H1 (cell line): Measurements from ENCODE around the gene DRAM1. TPM values are rescaled to one million over a fixed set of nuclear protein-coding genes. Genes with fewer than 3 reads are reported as not detected.

Experiments
- CTCF ChIA-PET: fragments of 300-600 bp; sonication (Branson Sonifier 250); formaldehyde crosslinking; loops from one replicate; lab custom pipeline; 2021; ENCODE audit not compliant: partially characterized antibody; lab: Charles Lee
- POLR2A ChIA-PET: fragments of 300-600 bp; sonication (Branson Sonifier 250); formaldehyde crosslinking; loops from one replicate; lab custom pipeline; 2021; ENCODE audit warnings: inconsistent platforms; ENCODE audit not compliant: partially characterized antibody; lab: Charles Lee
- DNase-seq, 2 experiments: peaks; one replicate each; pipeline versions ENCODE4 v3.0.0 to v3.0.0-alpha.2; 2010 to 2022; ENCODE audit warnings: low spot score in 2 of 2, low read depth in 1 of 2, mixed read lengths in 1 of 2
- FAIRE-seq: peaks from 2 replicates; lab custom pipeline; 2011; peaks lifted over from hg19 to GRCh38; lab: Jason Lieb, UNC
- H2AFZ ChIP-seq: 2 replicates; pipeline ENCODE4 v1.8.1; 2012; ENCODE audit warnings: low read length, inconsistent platforms
- H2AK5ac ChIP-seq: 2 replicates; pipeline ENCODE4 v1.6.1; 2013; ENCODE audit warnings: low read depth, low read length
- H2BK120ac ChIP-seq: replicated peaks from 2 replicates; pipeline ENCODE3; 2013; ENCODE audit warnings: low read depth, low read length, inconsistent platforms
- H2BK12ac ChIP-seq: 2 replicates; pipeline ENCODE4 v1.6.1; 2013; ENCODE audit warnings: low read depth, low read length
- H2BK15ac ChIP-seq: 2 replicates; pipeline ENCODE4 v1.6.1; 2013; ENCODE audit warnings: low read length
- H2BK20ac ChIP-seq: 2 replicates; pipeline ENCODE4 v1.6.1; 2013; ENCODE audit warnings: low read length
- H2BK5ac ChIP-seq: 2 replicates; pipeline ENCODE4 v1.6.1; 2013; ENCODE audit warnings: low read depth, low read length
- H3K14ac ChIP-seq: 2 replicates; pipeline ENCODE4 v1.6.1; 2013; ENCODE audit warnings: inconsistent platforms; ENCODE audit not compliant: insufficient read length
- H3K18ac ChIP-seq: 2 replicates; pipeline ENCODE4 v1.6.1; 2013; ENCODE audit warnings: low read length; ENCODE audit errors: extremely low read depth
- H3K23ac ChIP-seq: 2 replicates; pipeline ENCODE4 v1.6.1; 2013; ENCODE audit warnings: inconsistent platforms; ENCODE audit not compliant: insufficient read length
- H3K23me2 ChIP-seq: 2 replicates; pipeline ENCODE4 v1.6.1; 2013; ENCODE audit warnings: low read depth, low read length
- H3K27ac ChIP-seq: 2 replicates; pipeline ENCODE4 v1.6.1; 2011; ENCODE audit warnings: low read depth, low read length, inconsistent platforms
- H3K27me3 ChIP-seq, 4 experiments: replicated peaks in 1 of 4; 1 replicate in 1 of 4; 2 replicates in 3 of 4; pipeline versions ENCODE4 v1.6.1 to v1.8.1; 2011 to 2013; ENCODE audit warnings: low read length in 3 of 4, mild to moderate bottlenecking in 3 of 4, inconsistent platforms in 2 of 4, mixed read lengths in 2 of 4, moderate library complexity in 1 of 4; ENCODE audit not compliant: control insufficient read depth in 3 of 4, insufficient read depth in 3 of 4; ENCODE audit errors: extremely low read depth in 1 of 4
- H3K36me3 ChIP-seq, 4 experiments: 2 replicates each; pipeline versions ENCODE4 v1.6.1 to v1.8.1; 2011 to 2013; ENCODE audit warnings: mild to moderate bottlenecking in 4 of 4, low read length in 3 of 4, moderate library complexity in 2 of 4, control low read depth in 1 of 4, inconsistent platforms in 1 of 4; ENCODE audit not compliant: insufficient read depth in 4 of 4, control insufficient read depth in 2 of 4
- H3K4ac ChIP-seq: replicated peaks from 2 replicates; pipeline ENCODE3; 2013; ENCODE audit warnings: low read length, low read depth, mixed read lengths, inconsistent platforms; ENCODE audit not compliant: insufficient read length
- H3K4me1 ChIP-seq, 4 experiments: replicated peaks in 1 of 4; 1 replicate in 1 of 4; 2 replicates in 3 of 4; pipeline versions ENCODE4 v1.6.1 to v1.8.1; 2011 to 2013; ENCODE audit warnings: low read length in 3 of 4, inconsistent platforms in 2 of 4, mixed read lengths in 1 of 4; ENCODE audit not compliant: insufficient read depth in 4 of 4, control insufficient read depth in 3 of 4
- H3K4me2 ChIP-seq, 2 experiments: 2 replicates each; pipeline versions ENCODE4 v1.6.1 to v1.8.1; 2011 to 2013; ENCODE audit warnings: low read depth in 2 of 2, low read length in 2 of 2, control low read depth in 1 of 2, inconsistent platforms in 1 of 2, mild to moderate bottlenecking in 1 of 2; ENCODE audit not compliant: insufficient read depth in 1 of 2
- H3K4me3 ChIP-seq, 4 experiments: fragments of 200-600, 300-600 bp in 1 of 4; sonication (generic), shearing (Covaris generic), sonication (Bioruptor Twin) in 1 of 4; 2 replicates each; pipeline versions ENCODE4 v1.5.1 to v1.8.1; 2011 to 2016; ENCODE audit warnings: low read length in 4 of 4, low read depth in 3 of 4, control low read depth in 2 of 4, inconsistent platforms in 2 of 4, mild to moderate bottlenecking in 2 of 4, mixed read lengths in 1 of 4, moderate library complexity in 1 of 4; ENCODE audit not compliant: insufficient read depth in 2 of 4; ENCODE audit errors: extremely low read depth in 1 of 4
- H3K56ac ChIP-seq: replicated peaks from 2 replicates; pipeline ENCODE3; 2013; ENCODE audit warnings: low read depth, mild to moderate bottlenecking, mixed read lengths, low read length, inconsistent platforms; ENCODE audit not compliant: insufficient read length
- H3K79me1 ChIP-seq: 2 replicates; pipeline ENCODE4 v1.6.1; 2013; ENCODE audit warnings: low read depth, low read length, control low read depth
- H3K79me2 ChIP-seq, 2 experiments: 2 replicates each; pipeline versions ENCODE4 v1.6.1 to v1.8.1; 2012 to 2013; ENCODE audit warnings: low read length in 2 of 2, mild to moderate bottlenecking in 2 of 2, inconsistent platforms in 1 of 2; ENCODE audit not compliant: insufficient read depth in 2 of 2, control insufficient read depth in 1 of 2
- H3K9ac ChIP-seq, 4 experiments: replicated peaks in 1 of 4; 1 replicate in 1 of 4; 2 replicates in 3 of 4; pipeline versions ENCODE4 v1.6.1 to v1.8.1; 2011 to 2013; ENCODE audit warnings: low read depth in 3 of 4, low read length in 3 of 4, control low read depth in 2 of 4, mild to moderate bottlenecking in 2 of 4, moderate library complexity in 2 of 4, inconsistent platforms in 1 of 4; ENCODE audit errors: extremely low read depth in 1 of 4
- H3K9me3 ChIP-seq, 2 experiments: 2 replicates each; pipeline versions ENCODE4 v1.6.1 to v1.8.1; 2012 to 2013; ENCODE audit warnings: mild to moderate bottlenecking in 2 of 2, moderate library complexity in 2 of 2, control low read depth in 1 of 2, inconsistent platforms in 1 of 2, low read depth in 1 of 2, low read length in 1 of 2, mixed read lengths in 1 of 2; ENCODE audit not compliant: insufficient read depth in 2 of 2
- H4K20me1 ChIP-seq, 2 experiments: replicated peaks in 1 of 2; 2 replicates each; pipeline versions ENCODE3 to v1.8.1; 2011 to 2013; ENCODE audit warnings: inconsistent platforms in 2 of 2, low read length in 2 of 2, mild to moderate bottlenecking in 1 of 2; ENCODE audit not compliant: insufficient read depth in 2 of 2, control insufficient read depth in 1 of 2
- H4K5ac ChIP-seq: 2 replicates; pipeline ENCODE4 v1.6.1; 2013; ENCODE audit warnings: low read length, low read depth, mixed read lengths, inconsistent platforms; ENCODE audit not compliant: insufficient read length
- H4K8ac ChIP-seq: 2 replicates; pipeline ENCODE4 v1.8.0; 2013; ENCODE audit warnings: mild to moderate bottlenecking, moderate library complexity, low read length, inconsistent platforms; ENCODE audit not compliant: insufficient read depth; ENCODE audit errors: extremely low read depth
- H4K91ac ChIP-seq: replicated peaks from 2 replicates; pipeline ENCODE3; 2013; ENCODE audit warnings: low read length, mixed read lengths, inconsistent platforms; ENCODE audit not compliant: insufficient read length
- ASH2L ChIP-seq: fragments of 200-600, 300-600 bp; sonication (generic); IDR thresholded peaks from one replicate; pipeline ENCODE4 v1.7.1; 2017; ENCODE audit warnings: low read length
- E2F6 ChIP-seq: IDR thresholded peaks from 2 replicates; pipeline ENCODE4 v1.6.1; 2012; ENCODE audit warnings: inconsistent platforms
- KDM1A ChIP-seq: fragments of 200-600, 300-600 bp; sonication (generic); IDR thresholded peaks from 2 replicates; pipeline ENCODE4 v1.7.1; 2016; ENCODE audit warnings: mild to moderate bottlenecking, low read length, borderline replicate concordance
- NANOG ChIP-seq: IDR thresholded peaks from 2 replicates; pipeline ENCODE4 v1.6.1; 2011; ENCODE audit warnings: low read length, low read depth, mild to moderate bottlenecking, inconsistent platforms; ENCODE audit not compliant: insufficient read depth, poor library complexity, severe bottlenecking
- TAF1 ChIP-seq: IDR thresholded peaks from 2 replicates; pipeline ENCODE4 v1.6.1; 2011; ENCODE audit warnings: mild to moderate bottlenecking, low read depth, low read length
- TAF7 ChIP-seq: optimal IDR thresholded peaks from 2 replicates; pipeline ENCODE3; 2011; ENCODE audit warnings: low read depth, mild to moderate bottlenecking, inconsistent platforms, low read length, moderate library complexity, borderline replicate concordance
- TEAD4 ChIP-seq: IDR thresholded peaks from 2 replicates; pipeline ENCODE4 v1.6.1; 2012; ENCODE audit warnings: low read depth, low read length, inconsistent platforms, mixed read lengths
- WGBS, 2 experiments: shearing (Covaris generic) in 1 of 2; methylation state at CpG; one replicate each; pipeline versions ENCODE4 v1.1.6 to v1.1.7; 2013 to 2015; ENCODE audit warnings: low lambda C conversion rate in 2 of 2, mixed read lengths in 2 of 2, inconsistent platforms in 1 of 2, low coverage in 1 of 2, missing lambda C conversion rate in 1 of 2; ENCODE audit not compliant: insufficient replicate concordance in 2 of 2, insufficient coverage in 1 of 2, insufficient read length in 1 of 2; ENCODE audit errors: extremely low coverage in 1 of 2, missing lambda C conversion rate in 1 of 2; 5-methylcytosine and 5-hydroxymethylcytosine counted together
- polyA plus RNA-seq, 7 experiments: library from polyadenylated mRNA; depleted of rRNA in 3 of 7; stranded (reverse) in 5 of 7; unstranded in 2 of 7; fragments of >200 nt in 5 of 7; fragments of 200-250 nt in 2 of 7; gene quantifications; 1 replicate in 5 of 7; 2 replicates in 1 of 7; 4 replicates in 1 of 7; pipeline versions ENCODE4 v1.2.1 to v1.2.3, GENCODE V29; 2011 to 2013; ENCODE audit warnings: missing spikeins in 2 of 7, mixed read lengths in 2 of 7
- total RNA-seq: library from RNA; stranded (reverse); fragmentation: NEBNext Ultra II Directional; extraction: Animal tissue kit (Norgen Biotek cat#: 25700); gene quantifications from 2 replicates; pipeline ENCODE4 v1.2.1, GENCODE V29; 2021

The DRAM1 gene
- total and polyA plus RNA-seq, 2 of the 8 experiments (the other 6 are each of a cell fraction or from before 2014, with no cell fraction given), result 4.6 to 6.2 TPM

GRCh38 chr12:101839324-101840283 is 37.8 kb upstream of the DRAM1 start:
- no peak overlapping the region for H2BK5ac ChIP-seq
- H3K79me1 ChIP-seq, result no peaks in the 10 kb centered on the region
- H3K18ac ChIP-seq, result no peak overlapping the region
- 60% methylated on average over 6 of the region's 6 CpGs; no CpG with 5 or more reads in 1 of the 2 experiments for WGBS, 2 experiments
- H3K4me1 ChIP-seq, result no peaks in the 10 kb centered on the region
- H3K9ac ChIP-seq, result no peak overlapping the region
- H4K91ac ChIP-seq, result no peak overlapping the region
- no peaks in the 10 kb centered on the region for H3K9me3 ChIP-seq
- H3K56ac ChIP-seq, result no peak overlapping the region
- no peaks in the 10 kb centered on the region for H3K23me2 ChIP-seq
- H3K79me2 ChIP-seq, result no peaks in the 10 kb centered on the region
- no peak overlapping the region for H3K14ac ChIP-seq
- no peak overlapping the region for H2BK120ac ChIP-seq
- H2BK20ac ChIP-seq, result no peak overlapping the region
- H3K36me3 ChIP-seq, result no peaks in the 10 kb centered on the region
- H4K5ac ChIP-seq, result no peak overlapping the region
- H2AFZ ChIP-seq, result peak overlapping the region; percentile 86; the same call in 1 of the 2 replicates
- H3K4ac ChIP-seq, result no peak overlapping the region
- ChIA-PET CTCF (interaction anchor here (0.5 to 16.1 kb wide), 46 partner anchors 9 to 901 kb away, joined by 3 to 190 read pairs (median 4); partner anchors contain the start of genes ARL1 and GNPTAB), POLR2A (interaction anchor here (1.1 to 1.4 kb wide), 3 partner anchors 9 to 15 kb away, joined by 3 to 4 read pairs (median 3); no protein-coding TSS in a partner anchor)
- H4K8ac ChIP-seq, result no peak overlapping the region
- no peak overlapping the region for H2BK12ac ChIP-seq
- no peak overlapping the region for H3K23ac ChIP-seq
- no peak overlapping the region for H2AK5ac ChIP-seq
- no peak overlapping the region for H3K27ac ChIP-seq
- no peaks in the 10 kb centered on the region for H3K27me3 ChIP-seq
- no peak overlapping the region for H2BK15ac ChIP-seq
- DNase-seq (peak in 1 of 2 experiments; percentile 81), FAIRE-seq (no peak)
- no peak overlapping the region for H3K4me2 ChIP-seq
- no peaks in the 10 kb centered on the region for H4K20me1 ChIP-seq
- no peak overlapping the region for H3K4me3 ChIP-seq
- TF ChIP-seq KDM1A (peak; percentile 55; the same call in 1 of the 2 replicates), TEAD4 (peak; percentile 65), ASH2L (no peak), TAF1 (no peak), E2F6 (no peak), TAF7 (no peak), NANOG (no peak)
